Osteocyte (in vitro differentiated cells): ENCODE results near the gene KANTR. TPM values are rescaled to one million over a fixed set of nuclear protein-coding genes. Genes with fewer than 3 reads are reported as not detected.
A peak's percentile ranks its signal among the peaks of the same experiment; 100 is the strongest.

Source experiments
- DNase-seq: peaks from one replicate; pipeline ENCODE4 v3.0.0; 2021; ENCODE audit warnings: mixed read lengths; ENCODE audit not compliant: unreplicated experiment; ENCODE audit errors: extremely low spot score
- H3K27ac Mint-ChIP-seq: one replicate; pipeline ENCODE4 v1.8.0; 2021; ENCODE audit warnings: mild to moderate bottlenecking, mixed read lengths; ENCODE audit not compliant: unreplicated experiment
- H3K27me3 Mint-ChIP-seq: one replicate; pipeline ENCODE4 v1.8.0; 2021; ENCODE audit warnings: mixed read lengths; ENCODE audit not compliant: unreplicated experiment
- H3K36me3 Mint-ChIP-seq: one replicate; pipeline ENCODE4 v1.8.0; 2021; ENCODE audit warnings: mixed read lengths; ENCODE audit not compliant: unreplicated experiment
- H3K4me1 Mint-ChIP-seq: one replicate; pipeline ENCODE4 v1.8.0; 2021; ENCODE audit warnings: mixed read lengths; ENCODE audit not compliant: unreplicated experiment
- H3K4me3 Mint-ChIP-seq: one replicate; pipeline ENCODE4 v1.8.0; 2021; ENCODE audit warnings: mild to moderate bottlenecking, moderate library complexity, mixed read lengths; ENCODE audit not compliant: unreplicated experiment
- H3K9me3 Mint-ChIP-seq: one replicate; pipeline ENCODE4 v1.8.0; 2021; ENCODE audit warnings: mixed read lengths; ENCODE audit not compliant: unreplicated experiment
- total RNA-seq: library from RNA; stranded (reverse); gene quantifications from 2 replicates; pipeline ENCODE4 v1.2.1, GENCODE V29; 2021
- TF ChIP-seq, protein P1 (sequence below): fragments of 200-600 bp; sonication (generic); IDR thresholded peaks from 2 replicates; pipeline ENCODE4 v1.5.0; 2021; ENCODE audit warnings: antibody characterized with exemption, mild to moderate bottlenecking, moderate library complexity

Gene KANTR
- total RNA-seq, 1 donor from 2014 or later, result 12.4 TPM

DNA sequence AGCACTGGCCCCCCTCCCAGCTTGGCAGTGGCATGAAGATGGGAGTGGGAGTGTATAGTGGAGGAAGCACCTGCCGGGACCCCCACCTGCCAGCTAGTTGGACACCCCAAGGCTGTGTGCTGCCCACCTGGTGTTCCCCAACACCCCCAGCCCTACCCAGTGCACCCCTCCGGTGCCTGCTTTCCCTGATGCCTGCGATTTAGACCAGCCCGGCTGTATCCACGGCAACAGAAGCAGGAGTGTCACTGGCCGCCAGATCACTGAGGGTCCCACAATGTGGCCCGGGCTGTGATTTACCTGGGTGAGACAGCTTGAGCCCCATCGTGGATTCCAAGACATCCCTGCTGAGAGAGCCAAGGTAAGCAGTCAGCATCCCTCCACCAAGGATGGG lies 44.8 kb upstream of the KANTR start:
- TF ChIP-seq, protein P1, sequence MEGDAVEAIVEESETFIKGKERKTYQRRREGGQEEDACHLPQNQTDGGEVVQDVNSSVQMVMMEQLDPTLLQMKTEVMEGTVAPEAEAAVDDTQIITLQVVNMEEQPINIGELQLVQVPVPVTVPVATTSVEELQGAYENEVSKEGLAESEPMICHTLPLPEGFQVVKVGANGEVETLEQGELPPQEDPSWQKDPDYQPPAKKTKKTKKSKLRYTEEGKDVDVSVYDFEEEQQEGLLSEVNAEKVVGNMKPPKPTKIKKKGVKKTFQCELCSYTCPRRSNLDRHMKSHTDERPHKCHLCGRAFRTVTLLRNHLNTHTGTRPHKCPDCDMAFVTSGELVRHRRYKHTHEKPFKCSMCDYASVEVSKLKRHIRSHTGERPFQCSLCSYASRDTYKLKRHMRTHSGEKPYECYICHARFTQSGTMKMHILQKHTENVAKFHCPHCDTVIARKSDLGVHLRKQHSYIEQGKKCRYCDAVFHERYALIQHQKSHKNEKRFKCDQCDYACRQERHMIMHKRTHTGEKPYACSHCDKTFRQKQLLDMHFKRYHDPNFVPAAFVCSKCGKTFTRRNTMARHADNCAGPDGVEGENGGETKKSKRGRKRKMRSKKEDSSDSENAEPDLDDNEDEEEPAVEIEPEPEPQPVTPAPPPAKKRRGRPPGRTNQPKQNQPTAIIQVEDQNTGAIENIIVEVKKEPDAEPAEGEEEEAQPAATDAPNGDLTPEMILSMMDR, result no peak
- peak; percentile 81 for DNase-seq
- Mint-ChIP-seq H3K27me3 (no peaks in the 10 kb centered on the region), H3K27ac (peak overlapping the region; percentile 72), H3K9me3 (no peaks in the 10 kb centered on the region), H3K36me3 (no peaks in the 10 kb centered on the region), H3K4me1 (peaks cover 14% of the 10 kb centered on the region), H3K4me3 (peak overlapping the region; percentile 79)

DNA sequence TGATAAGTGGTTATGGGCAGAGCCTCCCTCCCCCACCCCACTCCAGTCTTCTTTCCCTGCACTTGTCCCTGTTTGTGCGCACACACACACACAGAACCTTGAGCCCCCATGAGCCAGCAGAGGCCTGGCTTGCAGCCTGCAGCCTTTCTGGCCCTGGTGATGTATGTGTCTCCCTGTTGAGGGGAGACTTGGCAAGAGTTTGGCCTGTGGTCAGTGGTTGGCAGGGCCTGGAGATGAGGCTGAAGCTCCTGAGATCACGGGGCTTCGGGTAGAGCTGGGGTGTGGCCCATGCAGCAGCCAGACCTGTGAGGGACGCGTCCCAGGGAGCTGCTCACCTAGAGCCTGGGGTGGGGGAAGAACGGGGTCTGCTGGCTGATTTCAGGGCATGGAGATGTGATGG lies 43.1 kb upstream of the KANTR start:
- H3K9me3 Mint-ChIP-seq, result no peaks in the 10 kb centered on the region

DNA sequence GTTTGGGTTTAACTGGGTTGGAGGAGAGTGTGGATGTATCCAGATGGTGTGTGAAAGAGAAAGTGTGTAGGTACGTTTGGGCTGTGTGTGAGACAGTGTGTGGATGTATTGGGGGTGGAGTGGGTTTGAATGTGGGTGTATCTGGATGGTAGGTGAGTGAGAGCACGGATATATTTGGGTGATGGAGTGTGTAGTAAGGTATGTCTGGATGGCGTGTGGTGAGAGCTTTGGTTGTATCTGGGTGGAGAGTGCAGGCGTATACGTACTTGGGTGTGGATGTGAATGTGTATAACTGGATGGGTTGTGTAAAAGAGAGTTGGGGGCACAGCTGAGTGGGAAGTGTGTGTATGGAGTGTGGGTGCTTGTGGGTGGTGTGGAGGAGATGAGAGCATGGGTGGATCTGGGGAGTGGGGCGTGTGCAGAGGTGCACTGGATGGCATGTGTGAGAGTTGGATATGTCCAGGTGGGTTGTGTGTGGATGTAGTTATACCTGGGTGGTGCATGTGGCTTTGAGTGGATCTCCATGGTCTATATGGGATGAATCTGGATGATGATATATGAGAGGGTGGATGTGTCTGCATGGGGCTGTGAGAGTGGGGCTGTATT lies 38.6 kb upstream of the KANTR start:
- H3K9me3 Mint-ChIP-seq, result no peaks in the 10 kb centered on the region

More for the DNA sequence above, 43.1 kb upstream of the KANTR start:
- no peaks in the 10 kb centered on the region for H3K36me3 Mint-ChIP-seq
- H3K4me3 Mint-ChIP-seq, result peak overlapping the region; percentile 79
- H3K27me3 Mint-ChIP-seq, result no peaks in the 10 kb centered on the region
- DNase-seq, result peak; percentile 72
- peaks cover 14% of the 10 kb centered on the region for H3K4me1 Mint-ChIP-seq
- H3K27ac Mint-ChIP-seq, result no peak overlapping the region
- TF ChIP-seq, protein P1, result no peak

DNA sequence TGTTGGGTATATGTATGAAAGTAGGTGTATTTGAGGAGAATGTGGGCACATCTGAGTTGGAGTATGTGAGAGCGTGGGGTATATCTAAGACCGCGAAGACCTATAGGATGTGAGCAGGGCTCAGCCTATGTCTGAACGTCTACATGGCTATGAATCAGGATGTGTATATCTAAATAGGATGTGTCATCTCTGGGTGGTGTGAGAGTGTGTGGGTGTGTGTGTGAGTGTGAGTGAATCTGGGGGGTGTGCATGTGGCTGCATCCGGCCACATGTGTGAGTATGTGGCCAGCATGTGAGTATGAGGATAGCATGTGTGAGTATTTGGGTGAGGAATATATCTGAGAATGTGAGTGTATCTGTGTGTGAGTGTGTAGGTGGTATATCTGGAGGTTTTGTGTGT lies 37.6 kb upstream of the KANTR start:
- Mint-ChIP-seq H3K9me3 (no peaks in the 10 kb centered on the region), H3K4me1 (peaks cover 2% of the 10 kb centered on the region), H3K36me3 (no peaks in the 10 kb centered on the region), H3K27me3 (no peaks in the 10 kb centered on the region), H3K4me3 (no peak overlapping the region), H3K27ac (no peak overlapping the region)
- TF ChIP-seq, protein P1, result no peak
- DNase-seq, result peak; percentile 25

More for the DNA sequence above, 38.6 kb upstream of the KANTR start:
- Mint-ChIP-seq H3K27me3 (no peaks in the 10 kb centered on the region), H3K27ac (no peak overlapping the region), H3K4me3 (no peak overlapping the region), H3K4me1 (peaks cover 2% of the 10 kb centered on the region), H3K36me3 (no peaks in the 10 kb centered on the region)
- peak; percentile 25 for DNase-seq
- TF ChIP-seq, protein P1, result no peak

DNA sequence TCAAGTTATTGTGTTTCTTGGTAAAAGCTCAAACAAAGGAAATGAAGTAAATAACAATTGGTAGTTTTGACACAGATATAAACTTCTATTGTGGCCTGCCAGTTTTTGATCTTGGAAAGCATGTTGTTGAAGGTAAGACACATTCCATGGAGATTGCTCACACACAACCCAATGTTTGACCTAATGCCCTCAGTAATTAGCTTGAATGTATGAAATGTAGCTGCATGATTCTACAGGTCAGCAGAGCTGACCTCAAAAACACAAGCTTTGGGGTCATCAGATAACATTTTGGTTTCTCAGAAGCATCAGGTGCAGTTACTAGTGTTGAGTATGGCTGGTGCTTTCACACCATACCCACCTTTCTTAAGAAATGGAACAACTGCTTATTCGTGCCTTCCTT lies 28.8 kb upstream of the KANTR start:
- H3K27ac Mint-ChIP-seq, result no peak overlapping the region
- no peak for DNase-seq
- no peaks in the 10 kb centered on the region for H3K36me3 Mint-ChIP-seq
- no peaks in the 10 kb centered on the region for H3K9me3 Mint-ChIP-seq
- H3K27me3 Mint-ChIP-seq, result no peaks in the 10 kb centered on the region
- TF ChIP-seq, protein P1, result no peak
- H3K4me3 Mint-ChIP-seq, result no peak overlapping the region
- H3K4me1 Mint-ChIP-seq, result no peaks in the 10 kb centered on the region
